Lung (tissue), 12 donors: ENCODE measurements around the gene TMEM92. TPM values are rescaled to one million over a fixed set of nuclear protein-coding genes. Genes with fewer than 3 reads are reported as not detected.

Source experiments
- ATAC-seq: fragments of 200-7000 bp; cut with Tn5 transposase; one replicate; pipeline ENCODE4 v1.9.1; 2020; ENCODE audit warnings: moderate number of reproducible peaks; ENCODE audit not compliant: insufficient read depth, low FRiP score
- DNase-seq, 3 donors: peaks; one replicate each; pipeline ENCODE4 v3.0.0-alpha.2; 2013 to 2017
- H3K27ac ChIP-seq, 2 donors: one replicate each; pipeline ENCODE4 v1.5.1; 2013; ENCODE audit warnings: mild to moderate bottlenecking in 2 of 2, moderate library complexity in 2 of 2, control low read depth in 1 of 2, inconsistent platforms in 1 of 2, low read depth in 1 of 2, low read length in 1 of 2
- H3K27me3 ChIP-seq, 3 donors: one replicate each; pipeline ENCODE4 v1.5.1; 2013; ENCODE audit warnings: low read length in 2 of 3; ENCODE audit not compliant: control insufficient read depth in 3 of 3, insufficient read depth in 3 of 3
- H3K36me3 ChIP-seq, 4 donors: one replicate each; pipeline ENCODE4 v1.5.1; 2013; ENCODE audit warnings: low read length in 4 of 4, mild to moderate bottlenecking in 1 of 4, moderate library complexity in 1 of 4; ENCODE audit not compliant: control insufficient read depth in 4 of 4, insufficient read depth in 4 of 4
- H3K4me1 ChIP-seq, 5 donors: one replicate each; pipeline ENCODE4 v1.5.1; 2013; ENCODE audit warnings: low read length in 5 of 5, mild to moderate bottlenecking in 2 of 5, moderate library complexity in 1 of 5; ENCODE audit not compliant: control insufficient read depth in 5 of 5, insufficient read depth in 5 of 5
- H3K4me3 ChIP-seq: one replicate; pipeline ENCODE4 v1.5.1; 2013; ENCODE audit warnings: mild to moderate bottlenecking, control low read depth, moderate library complexity
- H3K9ac ChIP-seq, 2 donors: one replicate each; pipeline ENCODE4 v1.5.1; 2013; ENCODE audit warnings: low read length in 2 of 2, control low read depth in 1 of 2; ENCODE audit not compliant: insufficient read depth in 1 of 2
- H3K9me3 ChIP-seq, 4 donors: one replicate each; pipeline ENCODE4 v1.5.1; 2013; ENCODE audit warnings: low read length in 3 of 4, mild to moderate bottlenecking in 1 of 4, moderate library complexity in 1 of 4; ENCODE audit not compliant: control insufficient read depth in 4 of 4, insufficient read depth in 3 of 4
- CTCF ChIP-seq: IDR thresholded peaks from 2 replicates; pipeline ENCODE4 v1.5.1; 2012; ENCODE audit warnings: mild to moderate bottlenecking; ENCODE audit errors: control extremely low read depth, extremely low read depth
- WGBS, 2 donors: extraction: QIAGEN DNeasy Blood & Tissue Kit; methylation state at CpG; one replicate each; pipeline ENCODE4 v1.1.7; 2013; 5-methylcytosine and 5-hydroxymethylcytosine counted together
- polyA plus RNA-seq, 2 donors: library from polyadenylated mRNA; stranded (reverse); fragments of 200-250 nt; gene quantifications; one replicate each; pipeline ENCODE4 v1.2.1, GENCODE V29; 2013
- total RNA-seq, 2 donors: library from RNA; depleted of rRNA in 1 of 2; stranded (reverse); fragments of >200 nt in 1 of 2; gene quantifications; one replicate each; pipeline ENCODE4 v1.2.1, GENCODE V29; 2014 to 2021
- donor health status: control.
- donor health status: control.
- donor health status: Bipolar disorder and iron deficiency.
- donor health status: healthy.
- donor health status: DM: yes; HTN: yes; CAD: no.

Gene TMEM92
- total and polyA plus RNA-seq, 4 donors = 0.63 to 8.0 (median 5.9) TPM

- Histone ChIP-seq H3K9ac (no peak overlapping the region), H3K4me3 (no peak overlapping the region), H3K9me3 (no peaks in the 10 kb centered on the region), H3K4me1 (peaks cover 0 to 4% (median 0%) of the 10 kb centered on the region in 5 donors), H3K27ac (no peak overlapping the region), H3K36me3 (no peaks in the 10 kb centered on the region), H3K27me3 (no peaks in the 10 kb centered on the region)
- DNase-seq = peak in 1 of 3 donors; percentile 21
- WGBS, 2 donors = 80 to 86% methylated on average over 10 of the region's 10 CpGs
- ATAC-seq = no peak
- no peak for TF ChIP-seq CTCF
These were observed 44.4 kb downstream of the TMEM92 start for GRCh38 chr17:50318501-50319285.

- WGBS, 2 donors = 82 to 87% methylated on average over 12 of the region's 12 CpGs
- peaks cover 0 to 4% (median 0%) of the 10 kb centered on the region in 5 donors for H3K4me1 ChIP-seq
- H3K36me3 ChIP-seq = no peaks in the 10 kb centered on the region
- DNase-seq (no peak), ATAC-seq (no peak)
- no peak overlapping the region for H3K4me3 ChIP-seq
- H3K9me3 ChIP-seq = no peaks in the 10 kb centered on the region
- no peak for TF ChIP-seq CTCF
- H3K27ac ChIP-seq = no peak overlapping the region
- no peak overlapping the region for H3K9ac ChIP-seq
- H3K27me3 ChIP-seq = no peaks in the 10 kb centered on the region
These were observed 45.2 kb downstream of the TMEM92 start for GRCh38 chr17:50319306-50320004.

- 80 to 83% methylated on average over 7 of the region's 7 CpGs for WGBS, 2 donors
- Histone ChIP-seq H3K4me3 (no peak overlapping the region), H3K4me1 (peaks cover 0 to 6% (median 0%) of the 10 kb centered on the region in 5 donors), H3K9me3 (no peaks in the 10 kb centered on the region), H3K9ac (no peak overlapping the region), H3K36me3 (no peaks in the 10 kb centered on the region), H3K27me3 (no peaks in the 10 kb centered on the region), H3K27ac (no peak overlapping the region)
- TF ChIP-seq CTCF = no peak
- DNase-seq (no peak), ATAC-seq (no peak)
These were observed 48.0 kb downstream of the TMEM92 start for GRCh38 chr17:50322271-50322670.
